GM18861 (cell line): ENCODE results near the gene CRKL.
"Not testable (repeated sequence)": the region's sequence is repeated elsewhere in the genome, so short reads cannot be mapped to it uniquely, and the experiment has no call there.

Experiments
- ATAC-seq: cut with Tn5 transposase; IDR thresholded peaks from one replicate; pipeline ENCODE4 v1.9.1; 2021; ENCODE audit not compliant: unreplicated experiment

Gene CRKL

GRCh38 chr22:20916916-20917810 is at the start of gene CRKL:
CRKL (plus strand) TSS chr22:20917407; CDS start chr22:20917935, 528 bp downstream.
- ATAC-seq, result peak; percentile 89

GRCh38 chr22:20868025-20868962 is 48.9 kb upstream of the CRKL start:
- no peak for ATAC-seq

DNA sequence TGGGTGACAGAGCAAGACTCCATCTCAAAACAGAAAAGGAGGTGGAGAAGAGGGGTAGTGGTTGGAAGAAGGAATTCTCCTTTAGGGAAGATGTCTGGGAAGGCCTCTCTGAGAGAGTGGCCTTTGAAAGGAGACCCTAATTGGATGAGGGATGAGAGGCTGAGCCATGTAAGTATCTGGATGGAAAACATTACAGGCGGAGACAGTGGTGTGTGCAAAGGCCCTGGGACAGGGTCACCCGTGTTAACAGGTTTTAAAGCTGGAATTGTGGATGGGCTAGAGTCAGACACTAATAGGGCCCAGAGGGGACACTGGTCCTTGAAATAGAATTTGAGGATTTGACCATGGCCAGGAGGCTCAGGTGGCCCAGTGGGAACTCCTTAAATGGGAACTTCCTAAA is 48.0 kb upstream of the CRKL start:
- ATAC-seq, result no peak

DNA sequence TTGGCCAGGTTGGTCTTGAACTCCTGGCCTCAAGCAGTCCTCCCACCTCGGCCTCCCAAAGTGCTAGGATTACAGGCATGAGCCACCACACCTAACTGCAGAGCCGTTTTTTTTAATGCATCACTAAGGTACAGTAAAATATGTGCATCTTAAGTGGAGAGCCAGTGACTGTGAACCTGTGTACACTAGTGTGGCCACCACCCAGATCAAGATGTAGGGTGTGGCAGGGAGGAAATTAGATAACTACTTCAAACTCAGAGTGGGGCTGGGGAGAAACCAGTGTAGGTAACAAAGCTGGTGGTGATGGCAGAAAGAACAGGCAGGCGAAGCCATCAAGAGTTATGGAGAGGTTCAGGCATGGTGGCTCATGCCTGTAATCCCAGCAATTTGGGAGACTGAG is 44.0 kb upstream of the CRKL start:
- ATAC-seq, result no peak

- no peak for ATAC-seq
Observed at GRCh38 chr22:20875296-20875695, 41.9 kb upstream of the CRKL start.

DNA sequence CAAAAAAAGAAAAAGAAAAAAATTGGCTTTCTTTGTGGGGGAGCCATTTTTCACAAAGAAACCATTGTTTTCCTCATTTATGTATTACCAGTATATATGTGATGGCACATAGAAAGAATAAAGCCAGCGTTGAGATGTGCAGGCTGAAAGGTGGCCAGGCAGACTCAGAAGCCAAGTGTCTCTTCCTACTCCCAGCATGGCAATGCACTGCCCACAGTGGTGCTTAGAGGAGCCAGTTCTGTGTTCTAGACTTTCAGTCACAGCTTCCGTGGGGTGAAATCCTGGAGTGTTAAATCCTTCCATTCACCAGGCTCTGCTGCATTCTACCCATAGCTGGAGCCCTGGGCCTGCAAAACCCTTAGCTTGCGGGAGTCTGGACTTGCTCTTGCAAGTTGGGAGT is 39.5 kb upstream of the CRKL start:
- ATAC-seq, result no peak

DNA sequence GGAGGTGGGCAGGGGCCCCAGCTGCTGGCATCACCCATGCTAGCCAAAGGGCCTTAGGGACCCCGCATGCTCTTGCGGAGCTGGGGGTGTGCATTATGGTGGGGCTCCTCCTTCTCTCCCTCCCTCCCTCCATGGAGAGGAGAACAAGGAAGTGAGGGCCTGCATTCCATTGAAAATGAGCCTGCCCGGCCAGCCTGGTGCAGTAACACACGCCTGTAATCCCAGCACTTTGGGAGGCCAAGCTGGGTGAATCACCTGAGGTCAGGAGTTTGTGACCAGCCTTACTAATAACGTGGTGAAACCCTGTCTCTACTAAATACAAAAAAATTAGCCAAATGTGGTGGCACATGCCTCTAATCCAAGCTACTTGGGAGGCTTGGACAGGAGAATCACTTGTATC is 36.0 kb upstream of the CRKL start:
- ATAC-seq, result no peak

- ATAC-seq, result no peak
Observed at GRCh38 chr22:20881869-20882815, 35.1 kb upstream of the CRKL start.

DNA sequence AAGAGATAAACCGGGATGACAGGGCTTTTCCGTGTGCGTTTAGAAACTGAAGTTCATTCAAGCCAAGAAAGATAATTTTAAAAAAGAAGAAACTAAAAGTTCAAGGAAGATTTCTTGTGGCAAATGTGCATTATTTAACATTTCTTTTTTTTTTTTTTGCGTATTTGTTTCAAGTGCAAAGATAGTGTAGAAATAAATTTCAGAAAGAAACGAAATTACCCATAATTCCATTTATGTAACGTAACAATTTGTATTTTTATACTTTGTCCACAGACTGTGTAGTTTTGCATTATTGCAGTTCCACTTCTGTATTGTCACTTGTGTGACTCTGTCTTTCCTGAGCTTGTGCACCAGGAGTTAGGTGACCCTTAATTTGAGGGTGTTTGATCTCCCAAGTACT is 34.4 kb upstream of the CRKL start:
- no peak for ATAC-seq

- no peak for ATAC-seq
Observed at GRCh38 chr22:20884454-20884853, 32.8 kb upstream of the CRKL start.

DNA sequence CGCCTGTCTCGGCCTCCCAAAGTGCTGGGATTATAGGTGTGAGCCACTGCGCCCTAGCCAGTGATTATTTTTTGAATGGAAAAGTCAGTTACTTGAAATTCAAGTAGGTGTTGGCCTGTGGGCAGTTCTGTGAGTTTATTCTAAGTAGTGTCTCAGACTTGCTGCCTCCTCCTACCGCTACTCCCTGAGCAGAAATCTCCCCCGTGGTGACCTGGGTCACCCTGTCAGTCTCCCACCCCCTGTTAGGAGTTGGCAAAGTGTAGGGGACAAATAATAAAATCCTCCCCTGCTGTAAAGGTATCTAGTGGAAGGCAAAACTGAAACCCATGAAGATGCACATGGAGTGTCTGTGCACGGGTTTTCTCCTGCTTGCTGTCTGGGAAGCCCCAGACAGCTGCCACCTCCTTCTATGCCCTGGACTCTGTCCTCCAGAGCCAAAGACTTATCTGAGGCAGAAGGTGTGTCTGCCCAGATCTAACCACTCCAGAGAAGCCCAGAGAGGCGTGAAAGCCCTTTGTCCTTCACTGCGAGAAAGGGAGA is 32.1 kb upstream of the CRKL start:
- no peak for ATAC-seq

DNA sequence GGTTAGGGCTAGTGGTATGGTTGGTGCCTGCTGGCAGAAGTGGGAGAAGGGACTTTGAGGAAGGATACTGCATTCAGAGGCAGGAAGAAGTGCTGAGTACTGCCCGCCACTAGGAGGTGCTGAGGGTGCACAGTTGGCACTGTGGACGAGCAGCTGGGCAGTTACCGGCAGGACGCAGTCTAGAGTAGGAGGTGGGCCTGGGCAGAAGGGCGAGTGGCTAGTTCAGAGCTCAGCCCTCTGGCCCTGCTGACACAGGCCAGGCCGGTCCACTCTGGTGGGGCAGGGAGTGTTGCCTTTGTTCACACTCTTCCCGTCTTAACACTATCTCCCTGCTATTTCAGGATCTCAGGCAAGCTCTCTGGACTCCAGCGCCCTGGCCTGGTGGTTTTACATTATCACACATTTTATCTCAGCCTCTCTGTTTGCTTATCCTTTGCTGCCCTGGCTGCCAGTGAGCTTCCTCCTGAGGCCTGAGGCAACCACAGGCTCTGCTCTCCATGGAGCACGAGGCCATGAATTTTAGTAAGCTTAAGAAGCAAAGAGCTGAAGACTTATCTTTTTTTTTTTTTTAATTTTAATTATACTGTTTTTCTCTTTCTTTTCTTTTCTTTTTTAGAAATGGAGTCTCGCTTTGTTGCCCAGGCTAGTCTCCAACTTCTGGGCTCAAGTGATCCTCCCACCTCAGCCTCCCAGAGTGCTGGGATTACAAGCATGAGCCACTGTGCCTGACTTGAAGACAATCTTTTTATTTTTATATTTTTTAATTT is 31.5 kb upstream of the CRKL start:
- ATAC-seq, result no peak

DNA sequence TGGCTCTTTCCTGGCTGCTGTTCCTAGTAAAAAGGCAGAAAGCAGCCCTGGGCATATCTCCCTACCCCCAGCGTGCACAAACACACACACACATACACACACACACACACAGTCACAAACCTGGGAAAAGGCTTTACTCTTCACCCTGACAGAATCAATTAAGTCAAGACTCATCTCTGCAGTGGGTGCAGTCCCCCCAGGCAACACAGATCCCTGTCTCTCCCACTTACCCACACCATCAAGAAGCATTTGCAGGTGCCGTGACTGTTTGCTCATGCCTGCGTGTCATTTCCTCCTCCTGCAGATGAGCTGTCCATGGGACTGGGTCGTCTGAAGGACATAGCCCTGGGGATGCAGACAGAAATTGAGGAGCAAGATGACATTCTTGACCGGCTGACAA is 29.8 kb upstream of the CRKL start:
- ATAC-seq, result no peak

- ATAC-seq, result no peak
Observed at GRCh38 chr22:20889025-20889704, 28.0 kb upstream of the CRKL start.

DNA sequence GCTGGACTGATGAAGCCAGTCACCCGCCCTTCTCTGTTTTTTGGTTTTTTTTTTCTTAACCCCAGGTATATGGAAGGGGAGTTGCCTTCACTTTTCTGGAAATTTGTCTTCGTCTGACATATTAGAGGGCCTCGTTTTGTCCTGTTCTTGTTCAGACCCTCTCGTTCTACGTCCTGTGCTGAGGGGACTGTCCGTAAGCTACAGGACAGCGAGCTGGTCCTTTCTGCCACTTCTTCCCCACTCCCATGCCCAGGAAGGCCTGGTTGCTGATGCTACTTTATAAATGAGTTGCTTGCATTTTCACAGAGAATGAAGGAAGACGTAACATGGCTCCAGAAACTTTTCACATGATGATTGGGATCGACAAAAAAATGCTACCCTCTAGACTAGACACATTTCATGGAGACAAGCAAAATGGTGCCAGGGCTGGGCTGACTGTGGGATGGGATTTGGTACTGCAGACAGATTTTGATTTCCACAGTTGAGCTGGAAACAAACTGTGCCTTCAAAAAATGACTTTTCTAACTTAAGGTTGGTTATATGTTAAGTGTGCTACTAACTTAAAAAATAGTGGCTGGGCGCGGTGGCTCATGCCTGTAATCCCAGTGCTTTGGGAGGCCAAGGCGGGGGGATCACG is 27.2 kb upstream of the CRKL start:
- no peak for ATAC-seq

DNA sequence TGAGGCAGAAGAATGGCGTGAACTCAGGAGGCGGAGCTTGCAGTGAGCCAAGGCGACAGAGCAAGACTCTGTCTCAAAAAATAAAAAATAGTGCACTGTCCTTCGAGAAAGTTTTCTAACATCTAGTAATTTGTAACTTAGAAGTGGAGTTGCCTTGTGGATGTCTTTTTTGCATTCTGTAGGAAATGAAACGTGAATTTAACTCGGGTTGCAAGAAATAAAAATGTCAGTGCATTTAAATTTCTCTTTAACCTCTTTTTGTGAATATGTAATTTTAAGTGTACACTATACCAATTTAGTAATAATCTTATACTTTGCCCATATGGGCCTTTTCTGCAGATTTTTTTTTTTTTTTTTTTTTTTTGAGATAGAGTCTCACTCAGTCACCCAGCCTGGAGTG is 26.2 kb upstream of the CRKL start:
- no peak for ATAC-seq

GRCh38 chr22:20897737-20898136 is 19.5 kb upstream of the CRKL start:
- not testable (repeated sequence) for ATAC-seq

DNA sequence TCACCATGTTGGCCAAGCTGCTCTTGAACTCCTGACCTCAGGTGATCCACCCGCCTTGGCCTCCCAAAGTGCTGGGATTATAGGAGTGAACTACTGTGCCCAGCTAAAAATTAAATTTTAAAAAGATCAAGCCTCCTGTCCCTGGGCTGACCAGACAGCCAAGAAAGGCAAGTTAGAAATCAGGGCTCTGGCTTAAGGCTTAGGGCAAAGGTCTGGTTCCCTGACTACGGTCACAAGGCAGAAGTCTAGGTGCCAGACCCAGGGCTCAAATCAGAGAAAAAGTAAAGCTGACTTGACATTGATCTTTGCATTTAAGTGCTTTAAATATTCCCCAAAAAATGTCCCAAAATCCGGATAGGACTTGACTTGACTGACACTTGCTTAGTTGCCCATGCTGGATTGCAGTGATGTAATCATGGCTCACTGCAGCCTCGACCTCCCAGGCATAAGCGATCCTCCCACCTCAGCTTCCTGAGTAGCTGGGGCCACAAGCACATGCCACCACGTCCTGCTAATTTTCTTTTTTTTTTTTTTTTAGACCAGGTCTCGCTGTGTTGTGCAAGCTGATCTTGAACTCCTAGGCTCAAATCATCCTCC is 17.3 kb upstream of the CRKL start:
- ATAC-seq, result no peak
